Stromal cell of bone marrow (primary cell): ENCODE data around the gene MT1M.
"Not testable (repeated sequence)": the region's sequence is repeated elsewhere in the genome, so short reads cannot be mapped to it uniquely, and the experiment has no call there.

Source experiments
- DNase-seq: peaks from one replicate; pipeline ENCODE4 v3.0.0-alpha.2; 2012; ENCODE audit warnings: low read depth

The MT1M gene

GRCh38 chr16:56673921-56674320 lies 41.5 kb downstream of the MT1M start:
- DNase-seq = no peak

GRCh38 chr16:56674570-56674969 lies 42.1 kb downstream of the MT1M start:
- not testable (repeated sequence) for DNase-seq

DNA sequence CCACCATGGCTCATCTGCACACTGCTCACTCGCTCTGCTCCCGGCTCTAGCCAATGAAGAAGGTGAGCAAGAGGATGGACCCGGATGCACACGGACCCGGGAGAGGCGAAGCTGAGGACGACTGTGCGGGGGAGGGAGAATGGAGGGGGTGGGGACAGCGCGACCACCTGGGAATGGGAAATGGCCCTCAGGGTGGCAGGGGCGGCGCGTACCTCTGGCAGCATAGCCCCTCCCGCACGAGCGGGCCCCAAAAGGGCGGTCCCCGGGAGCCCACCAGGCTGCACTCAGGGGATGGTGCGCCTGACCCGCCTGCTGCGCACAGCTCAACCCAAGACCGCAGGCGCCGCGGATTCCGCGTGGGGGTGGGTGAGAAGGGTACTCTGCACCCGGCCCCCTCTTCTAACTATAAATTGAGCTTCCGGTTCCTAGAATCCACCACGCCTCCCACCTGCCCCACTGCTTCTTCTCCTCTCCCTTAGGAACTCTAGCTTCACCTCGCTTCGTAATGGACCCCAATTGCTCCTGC lies 43.3 kb downstream of the MT1M start:
- DNase-seq = no peak

GRCh38 chr16:56677474-56677873 lies 45.0 kb downstream of the MT1M start:
- no peak for DNase-seq

- no peak for DNase-seq
These were observed 46.7 kb downstream of the MT1M start for GRCh38 chr16:56679078-56679730.

DNA sequence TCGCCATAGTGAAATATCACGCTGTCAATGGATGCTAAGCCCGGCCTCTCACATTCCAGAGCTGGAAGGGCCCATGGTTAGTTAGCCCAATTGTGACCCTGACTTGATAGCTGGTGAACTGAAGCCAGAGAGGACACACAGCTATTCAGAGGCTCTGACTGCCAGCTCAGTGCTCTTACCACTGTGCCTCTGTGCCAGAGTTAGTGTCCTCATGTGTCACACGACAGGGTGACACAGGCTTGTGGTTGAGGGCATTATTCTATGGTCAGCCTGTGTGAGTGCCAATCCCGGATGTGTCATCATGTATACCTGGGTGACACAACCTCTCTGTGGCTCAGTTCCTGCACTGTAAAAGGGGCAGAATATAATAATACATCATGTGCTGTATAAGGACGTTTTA lies 47.4 kb downstream of the MT1M start:
- DNase-seq = no peak

- DNase-seq = peak; percentile 81
These were observed 49.7 kb downstream of the MT1M start, which contains the start of gene MT1X for GRCh38 chr16:56681939-56682702. TSS of gene MT1X (plus strand) at chr16:56682470. CDS start at chr16:56682541, 71 bp downstream.

DNA sequence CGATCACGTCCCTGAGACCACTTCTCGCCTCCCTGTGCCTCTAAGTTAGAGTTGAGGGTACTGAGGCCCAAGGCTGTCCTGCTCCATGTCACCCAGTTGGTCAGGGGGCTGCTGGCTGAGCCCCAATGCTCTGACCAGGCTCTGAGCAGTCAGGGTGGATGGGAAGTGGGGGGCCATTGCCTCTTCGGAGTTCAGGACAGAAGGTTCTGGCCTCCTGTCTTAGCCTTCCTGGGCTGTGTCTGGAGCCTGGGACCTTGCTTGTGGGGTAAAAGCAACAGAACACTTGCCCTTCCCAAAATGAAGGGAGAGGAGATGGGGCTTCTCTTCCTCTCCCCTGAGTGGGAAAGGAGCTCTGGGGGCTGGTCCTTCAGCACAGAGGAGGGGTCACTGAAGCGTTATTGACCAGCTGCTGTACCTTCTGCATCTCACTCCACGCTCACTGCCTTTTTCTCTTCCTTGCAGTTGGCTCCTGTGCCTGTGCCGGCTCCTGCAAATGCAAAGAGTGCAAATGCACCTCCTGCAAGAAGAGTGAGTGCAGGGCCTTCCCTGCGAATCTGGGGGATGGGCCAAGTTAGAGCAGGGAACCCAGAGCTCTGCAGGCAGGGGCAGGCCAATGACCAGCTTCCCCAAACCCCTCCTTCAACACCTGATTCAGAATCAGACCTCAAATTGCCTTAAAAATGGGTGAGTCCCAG lies 50.4 kb downstream of the MT1M start:
- DNase-seq = no peak
